Measurements from ENCODE around the gene PHLDB3. TPM values are rescaled to one million over a fixed set of nuclear protein-coding genes. Genes with fewer than 3 reads are reported as not detected.
A peak's percentile ranks its signal among the peaks of the same experiment; 100 is the strongest.

Gene PHLDB3
- total RNA-seq, 1 donor from 2014 or later, result 3.4 TPM

- Mint-ChIP-seq H3K4me1 (no peaks in the 10 kb centered on the region), H3K9me3 (no peaks in the 10 kb centered on the region), H3K27ac (no peak overlapping the region), H3K27me3 (ENCODE audit: insufficient read depth, low read depth) (peaks cover 4% of the 10 kb centered on the region), H3K36me3 (peaks cover 29% of the 10 kb centered on the region), H3K4me3 (no peak overlapping the region)
- Histone ChIP-seq H3K4me3 (no peak overlapping the region), H3K9me3 (ENCODE audit: low read depth) (no peaks in the 10 kb centered on the region), H3K9ac (no peak overlapping the region), H3F3A (ENCODE audit: low read depth) (no peaks in the 10 kb centered on the region), H2AFZ (replicated peaks) (no peak overlapping the region), H3K79me2 (ENCODE audit: low read depth) (no peaks in the 10 kb centered on the region), H3K36me3 (no peaks in the 10 kb centered on the region), H3K4me1 (no peaks in the 10 kb centered on the region), H3K27ac (no peak overlapping the region), H3K4me2 (no peak overlapping the region), H4K20me1 (ENCODE audit: low read depth) (no peaks in the 10 kb centered on the region), H3K27me3 (no peaks in the 10 kb centered on the region)
- DNase-seq (ENCODE audit: low spot score), result no peak
- TF ChIP-seq CTCF (IDR thresholded peaks at IDR 0.05) (no peak), EZH2phosphoT487 (IDR thresholded peaks at IDR 0.05) (no peak), EZH2 (IDR thresholded peaks at IDR 0.05) (no peak)
These were observed 6.2 kb upstream of the PHLDB3 start for GRCh38 chr19:43510713-43511112.

- no peaks in the 10 kb centered on the region for H3K9me3 ChIP-seq (ENCODE audit: low read depth)
- Mint-ChIP-seq H3K4me1 (peaks cover 11% of the 10 kb centered on the region), H3K27me3 (ENCODE audit: insufficient read depth, low read depth) (peaks cover 8% of the 10 kb centered on the region), H3K27ac (peak overlapping the region; percentile 63), H3K9me3 (no peaks in the 10 kb centered on the region), H3K4me3 (no peak overlapping the region), H3K36me3 (peaks cover 26% of the 10 kb centered on the region)
- H4K20me1 ChIP-seq (ENCODE audit: low read depth), result no peaks in the 10 kb centered on the region
- H3K27me3 ChIP-seq, result peaks cover 9% of the 10 kb centered on the region
- H3F3A ChIP-seq (ENCODE audit: low read depth), result peaks cover 19% of the 10 kb centered on the region
- H2AFZ ChIP-seq (replicated peaks), result no peak overlapping the region
- no peak overlapping the region for H3K27ac ChIP-seq
- no peak for TF ChIP-seq CTCF (IDR thresholded peaks at IDR 0.05)
- no peak for TF ChIP-seq EZH2 (IDR thresholded peaks at IDR 0.05)
- no peak for TF ChIP-seq EZH2phosphoT487 (IDR thresholded peaks at IDR 0.05)
- peaks cover 5% of the 10 kb centered on the region for H3K4me1 ChIP-seq
- no peak overlapping the region for H3K4me2 ChIP-seq
- no peak for DNase-seq (ENCODE audit: low spot score)
- no peak overlapping the region for H3K4me3 ChIP-seq
- no peak overlapping the region for H3K9ac ChIP-seq
- no peaks in the 10 kb centered on the region for H3K36me3 ChIP-seq
- no peaks in the 10 kb centered on the region for H3K79me2 ChIP-seq (ENCODE audit: low read depth)
These were observed 3.3 kb upstream of the PHLDB3 start for GRCh38 chr19:43507880-43508279.

- Histone ChIP-seq H3F3A (ENCODE audit: low read depth) (peaks cover 22% of the 10 kb centered on the region), H3K9me3 (ENCODE audit: low read depth) (no peaks in the 10 kb centered on the region), H3K4me3 (no peak overlapping the region), H3K27ac (no peak overlapping the region), H3K4me2 (no peak overlapping the region), H3K4me1 (peaks cover 5% of the 10 kb centered on the region), H3K79me2 (ENCODE audit: low read depth) (no peaks in the 10 kb centered on the region), H3K36me3 (no peaks in the 10 kb centered on the region), H3K27me3 (peaks cover 12% of the 10 kb centered on the region), H2AFZ (replicated peaks) (no peak overlapping the region), H3K9ac (no peak overlapping the region), H4K20me1 (ENCODE audit: low read depth) (no peaks in the 10 kb centered on the region)
- H3K27me3 Mint-ChIP-seq (ENCODE audit: insufficient read depth, low read depth), result peaks cover 9% of the 10 kb centered on the region
- H3K9me3 Mint-ChIP-seq, result no peaks in the 10 kb centered on the region
- H3K27ac Mint-ChIP-seq, result no peak overlapping the region
- no peak overlapping the region for H3K4me3 Mint-ChIP-seq
- no peak for DNase-seq (ENCODE audit: low spot score)
- H3K36me3 Mint-ChIP-seq, result peaks cover 17% of the 10 kb centered on the region
- TF ChIP-seq CTCF (IDR thresholded peaks at IDR 0.05) (no peak), EZH2 (IDR thresholded peaks at IDR 0.05) (no peak)
- H3K4me1 Mint-ChIP-seq, result peaks cover 17% of the 10 kb centered on the region
These were observed 2.1 kb upstream of the PHLDB3 start for GRCh38 chr19:43506629-43507028.

Measured in neural progenitor cell (in vitro differentiated cells).